Erythroblast (primary cell): ENCODE data around the gene MRPL9.

ENCODE experiments used
- GATA1 ChIP-seq: IDR thresholded peaks from 2 replicates; pipeline ENCODE4 v1.6.1; 2011; ENCODE audit warnings: low read depth, mild to moderate bottlenecking, control low read depth, low read length, moderate library complexity
- POLR2A ChIP-seq: IDR thresholded peaks from 2 replicates; pipeline ENCODE4 v1.6.1; 2011; ENCODE audit warnings: mild to moderate bottlenecking, low read length

- TF ChIP-seq POLR2A (no peak), GATA1 (no peak)
Measured at GRCh38 chr1:151773702-151774101, 10.4 kb upstream of the MRPL9 start.
